Heart left ventricle (tissue), 16 donors: ENCODE results near the gene GUCY2C. TPM values are rescaled to one million over a fixed set of nuclear protein-coding genes. Genes with fewer than 3 reads are reported as not detected.

Experiments used
- ATAC-seq, 4 donors: fragments of 200-7000 bp; cut with Tn5 transposase; one replicate each; pipeline ENCODE4 v1.9.1; 2020 to 2022; ENCODE audit warnings: moderate library complexity in 4 of 4, mild to moderate bottlenecking in 3 of 4, moderate number of reproducible peaks in 1 of 4
- DNase-seq, 5 donors: peaks; one replicate each; pipeline ENCODE4 v3.0.0-alpha.2; 2020
- H3K27ac ChIP-seq, 12 donors: fragments of 200-600 bp; sonication (generic) in 4 of 12; one replicate each; pipeline versions ENCODE4 v1.5.0 to v1.8.0; 2016 to 2022; ENCODE audit warnings: mild to moderate bottlenecking in 2 of 12
- H3K27me3 ChIP-seq, 9 donors: fragments of 200-600 bp; sonication (generic) in 2 of 9; one replicate each; pipeline versions ENCODE4 v1.5.1 to v1.8.0; 2016 to 2022; ENCODE audit warnings: mild to moderate bottlenecking in 3 of 9
- H3K36me3 ChIP-seq, 9 donors: fragments of 200-600 bp; sonication (generic) in 2 of 9; one replicate each; pipeline versions ENCODE4 v1.5.0 to v1.8.0; 2018 to 2022; ENCODE audit warnings: mild to moderate bottlenecking in 2 of 9
- H3K4me1 ChIP-seq, 12 donors: fragments of 200-600 bp; sonication (generic) in 4 of 12; one replicate each; pipeline versions ENCODE4 v1.5.0 to v1.8.0; 2016 to 2022; ENCODE audit warnings: mild to moderate bottlenecking in 3 of 12
- H3K4me3 ChIP-seq, 12 donors: fragments of 200-600 bp; sonication (generic) in 4 of 12; one replicate each; pipeline versions ENCODE4 v1.5.0 to v1.8.0; 2017 to 2022; ENCODE audit warnings: mild to moderate bottlenecking in 9 of 12, moderate library complexity in 4 of 12
- H3K9me3 ChIP-seq, 12 donors: fragments of 200-600 bp; sonication (generic) in 4 of 12; one replicate each; pipeline versions ENCODE4 v1.5.0 to v1.8.0; 2016 to 2022; ENCODE audit warnings: mild to moderate bottlenecking in 1 of 12
- POLR2A ChIP-seq, 2 donors: fragments of 450-650 bp; IDR thresholded peaks; one replicate each; pipeline ENCODE4 v1.6.1; 2017; ENCODE audit warnings: antibody characterized with exemption in 2 of 2, mild to moderate bottlenecking in 2 of 2, moderate library complexity in 2 of 2
- WGBS, 4 donors: extraction: QIAGEN DNeasy Blood & Tissue Kit in 2 of 4; methylation state at CpG; one replicate each; pipeline versions ENCODE4 v1.1.5 to v1.1.7; 2013 to 2018; 5-methylcytosine and 5-hydroxymethylcytosine counted together
- intact Hi-C, 10 donors: fragments of 100-400 bp; cut with DNase I; formaldehyde crosslinking; loops; one replicate each; pipeline versions ENCODE4 v1.11.1 to v1.14.2; 2022
- polyA plus RNA-seq, 2 donors: library from polyadenylated mRNA; stranded (reverse); fragments of 200-250 nt; gene quantifications; one replicate each; pipeline ENCODE4 v1.2.3, GENCODE V29; 2013
- total RNA-seq, 9 donors: library from RNA; depleted of rRNA in 2 of 9; stranded (reverse); fragments of >200 nt in 2 of 9; fragmentation: NEBNext Ultra II Directional in 3 of 9; extraction: Animal tissue kit (Norgen Biotek cat#: 25700) in 3 of 9; gene quantifications; one replicate each; pipeline versions ENCODE4 v1.1.0 to v1.2.4, GENCODE V29; 2016 to 2023
- TF ChIP-seq, protein P1 (sequence below), 12 donors: fragments of 200-600 bp; sonication (generic) in 4 of 12; IDR thresholded peaks; one replicate each; pipeline versions ENCODE4 v1.5.0 to v1.8.0; 2018 to 2022; ENCODE audit warnings: antibody characterized with exemption in 12 of 12, mild to moderate bottlenecking in 5 of 12
- donor health status: ischemic (EF 13 %, LVEDD 7.1; RV severe dilation, severe dysfunction).
- donor health status: healthy with polysubstance abuse.
- donor health status: DM: no; HTN: yes; CAD: no.
- donor health status: DM: no; HTN: no; CAD: no.
- donor health status: ischemic (EF 25% LVEDD 6.9; RV normal size, moderate dysfunction).
- donor health status: ischemic (EF 25% LVEDD 5.7; RV mildly dilated, moderate dysfunction).
- donor health status: healthy.
- donor health status: DM: yes; HTN: yes; CAD: no.
- donor health status: ischemic (EF 35%, LVEDD 5.7; RV mildly dilated, moderate dysfunction).
- donor health status: nonischemic (EF 11% LVEDD 7.7; RV severe dilation, severe dysfunction).
- donor health status: DM: yes; HTN: yes; CAD: no.
- donor health status: PGD.
- donor health status: ischemic (EF 29% LVEDD 5.4; RV normal size, mild dysfunction).
- donor health status: nonischemic (EF 23%, LVEDD 6.1; RV moderate dilation, normal function).

Gene GUCY2C
- total and polyA plus RNA-seq, 11 donors = 0.03 to 0.15 TPM; not detected in 9

GRCh38 chr12:14699923-14700322, 3.5 kb upstream of the GUCY2C start:
- TF ChIP-seq POLR2A (IDR thresholded peaks at IDR 0.05) = no peak
- TF ChIP-seq, protein P1, sequence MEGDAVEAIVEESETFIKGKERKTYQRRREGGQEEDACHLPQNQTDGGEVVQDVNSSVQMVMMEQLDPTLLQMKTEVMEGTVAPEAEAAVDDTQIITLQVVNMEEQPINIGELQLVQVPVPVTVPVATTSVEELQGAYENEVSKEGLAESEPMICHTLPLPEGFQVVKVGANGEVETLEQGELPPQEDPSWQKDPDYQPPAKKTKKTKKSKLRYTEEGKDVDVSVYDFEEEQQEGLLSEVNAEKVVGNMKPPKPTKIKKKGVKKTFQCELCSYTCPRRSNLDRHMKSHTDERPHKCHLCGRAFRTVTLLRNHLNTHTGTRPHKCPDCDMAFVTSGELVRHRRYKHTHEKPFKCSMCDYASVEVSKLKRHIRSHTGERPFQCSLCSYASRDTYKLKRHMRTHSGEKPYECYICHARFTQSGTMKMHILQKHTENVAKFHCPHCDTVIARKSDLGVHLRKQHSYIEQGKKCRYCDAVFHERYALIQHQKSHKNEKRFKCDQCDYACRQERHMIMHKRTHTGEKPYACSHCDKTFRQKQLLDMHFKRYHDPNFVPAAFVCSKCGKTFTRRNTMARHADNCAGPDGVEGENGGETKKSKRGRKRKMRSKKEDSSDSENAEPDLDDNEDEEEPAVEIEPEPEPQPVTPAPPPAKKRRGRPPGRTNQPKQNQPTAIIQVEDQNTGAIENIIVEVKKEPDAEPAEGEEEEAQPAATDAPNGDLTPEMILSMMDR (IDR thresholded peaks at IDR 0.05) = no peak
- Histone ChIP-seq H3K9me3 (no peaks in the 10 kb centered on the region), H3K27me3 (no peaks in the 10 kb centered on the region), H3K36me3 (no peaks in the 10 kb centered on the region), H3K4me3 (no peak overlapping the region), H3K27ac (no peak overlapping the region), H3K4me1 (no peaks in the 10 kb centered on the region)
- intact Hi-C loops = no loop called here
- ATAC-seq = no peak
- 76 to 87% (median 82%) methylated on average over 2 of the region's 2 CpGs for WGBS, 4 donors
- no peak for DNase-seq

DNA sequence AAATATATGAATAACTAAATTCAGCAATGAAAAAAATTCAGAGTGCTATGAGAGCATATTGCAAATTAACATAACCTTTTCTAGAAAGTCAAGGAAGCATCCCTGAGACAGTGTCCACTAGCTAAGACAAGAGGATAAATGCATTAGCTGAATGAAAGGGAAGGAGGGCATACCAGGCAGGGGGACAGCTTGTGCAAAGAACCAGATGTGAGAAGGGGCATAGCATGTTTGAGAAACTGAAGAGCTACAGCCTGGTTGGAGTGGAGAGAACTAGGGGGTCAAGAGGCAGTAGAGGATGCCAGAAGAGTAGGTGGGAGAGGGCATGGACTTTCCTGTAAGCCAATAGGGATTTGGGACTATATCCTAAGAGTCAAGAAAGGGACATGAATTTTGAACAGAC, 2.2 kb upstream of the GUCY2C start:
- TF ChIP-seq POLR2A (IDR thresholded peaks at IDR 0.05) = no peak
- TF ChIP-seq, protein P1 (IDR thresholded peaks at IDR 0.05) = no peak
- no peak for ATAC-seq
- Histone ChIP-seq H3K4me3 (no peak overlapping the region), H3K9me3 (no peaks in the 10 kb centered on the region), H3K36me3 (no peaks in the 10 kb centered on the region), H3K27ac (no peak overlapping the region), H3K27me3 (no peaks in the 10 kb centered on the region), H3K4me1 (no peaks in the 10 kb centered on the region)
- intact Hi-C loops = no loop called here
- DNase-seq = no peak

GRCh38 chr12:14695715-14696141, 671 bp downstream of the GUCY2C start:
- Histone ChIP-seq H3K9me3 (no peaks in the 10 kb centered on the region), H3K4me3 (no peak overlapping the region), H3K4me1 (peaks cover 0 to 9% (median 0%) of the 10 kb centered on the region in 12 donors), H3K27me3 (no peaks in the 10 kb centered on the region), H3K27ac (no peak overlapping the region), H3K36me3 (no peaks in the 10 kb centered on the region)
- intact Hi-C loops = no loop called here
- no peak for ATAC-seq
- no peak for DNase-seq
- 70 to 83% (median 75%) methylated on average over 5 of the region's 5 CpGs for WGBS, 4 donors
- TF ChIP-seq POLR2A (IDR thresholded peaks at IDR 0.05) = no peak
- TF ChIP-seq, protein P1 (IDR thresholded peaks at IDR 0.05) = no peak

- ATAC-seq (no peak), DNase-seq (no peak)
- TF ChIP-seq POLR2A (IDR thresholded peaks at IDR 0.05) = no peak
- TF ChIP-seq, protein P1 (IDR thresholded peaks at IDR 0.05) = no peak
- 76 to 84% (median 81%) methylated on average over 3 of the region's 3 CpGs for WGBS, 4 donors
- Histone ChIP-seq H3K27ac (no peak overlapping the region), H3K4me1 (peaks cover 0 to 9% (median 0%) of the 10 kb centered on the region in 12 donors), H3K4me3 (no peak overlapping the region), H3K27me3 (no peaks in the 10 kb centered on the region), H3K9me3 (no peaks in the 10 kb centered on the region), H3K36me3 (no peaks in the 10 kb centered on the region)
- intact Hi-C loops = no loop called here
Observed at GRCh38 chr12:14694970-14695369, 1.4 kb downstream of the GUCY2C start.
